NCI-H524 treated with DMSO at 0.1 percent for 48 hours (cell line): ENCODE results near the gene AGPAT3.
"Not testable (repeated sequence)": the region's sequence is repeated elsewhere in the genome, so short reads cannot be mapped to it uniquely, and the experiment has no call there.

ENCODE experiments used
- DNase-seq: peaks from one replicate; lab custom pipeline; 2025; lab: John Stamatoyannopoulos, UW

The AGPAT3 gene

GRCh38 chr21:43882952-43883545 is 18.0 kb downstream of the AGPAT3 start:
- no peak for DNase-seq

- no peak for DNase-seq
Measured at GRCh38 chr21:43884012-43884860, 19.2 kb downstream of the AGPAT3 start.

- no peak for DNase-seq
Measured at GRCh38 chr21:43884861-43885417, 19.9 kb downstream of the AGPAT3 start.

- DNase-seq, result no peak
Measured at GRCh38 chr21:43885721-43886120, 20.7 kb downstream of the AGPAT3 start.

- no peak for DNase-seq
Measured at GRCh38 chr21:43886565-43886964, 21.5 kb downstream of the AGPAT3 start.

- no peak for DNase-seq
Measured at GRCh38 chr21:43889069-43889468, 24.0 kb downstream of the AGPAT3 start.

- no peak for DNase-seq
Measured at GRCh38 chr21:43890042-43890441, 25.0 kb downstream of the AGPAT3 start.

- DNase-seq, result no peak
Measured at GRCh38 chr21:43892334-43892733, 27.3 kb downstream of the AGPAT3 start.

- no peak for DNase-seq
Measured at GRCh38 chr21:43892984-43893535, 28.0 kb downstream of the AGPAT3 start.

- no peak for DNase-seq
Measured at GRCh38 chr21:43893536-43894205, 28.6 kb downstream of the AGPAT3 start.

GRCh38 chr21:43894206-43894577 is 29.2 kb downstream of the AGPAT3 start:
- no peak for DNase-seq

GRCh38 chr21:43895196-43895595 is 30.2 kb downstream of the AGPAT3 start:
- DNase-seq, result no peak

GRCh38 chr21:43896696-43897299 is 31.8 kb downstream of the AGPAT3 start:
- not testable (repeated sequence) for DNase-seq

- no peak for DNase-seq
Measured at GRCh38 chr21:43899307-43900077, 34.5 kb downstream of the AGPAT3 start.

- no peak for DNase-seq
Measured at GRCh38 chr21:43900078-43900385, 35.0 kb downstream of the AGPAT3 start.

GRCh38 chr21:43900690-43901089 is 35.7 kb downstream of the AGPAT3 start:
- no peak for DNase-seq

- DNase-seq, result peak; percentile 17
Measured at GRCh38 chr21:43902441-43902840, 37.4 kb downstream of the AGPAT3 start.

- no peak for DNase-seq
Measured at GRCh38 chr21:43903451-43904091, 38.5 kb downstream of the AGPAT3 start.

- no peak for DNase-seq
Measured at GRCh38 chr21:43904331-43904781, 39.3 kb downstream of the AGPAT3 start.

- no peak for DNase-seq
Measured at GRCh38 chr21:43905726-43906455, 40.9 kb downstream of the AGPAT3 start.
